Suprapubic skin (tissue), 4 donors: ENCODE data around the gene TSPEAR. TPM values are rescaled to one million over a fixed set of nuclear protein-coding genes. Genes with fewer than 3 reads are reported as not detected.
"Not testable (repeated sequence)": the region's sequence is repeated elsewhere in the genome, so short reads cannot be mapped to it uniquely, and the experiment has no call there.

Experiments used
- DNase-seq, 2 donors: peaks; one replicate each; pipeline ENCODE4 v3.0.0-alpha.2; 2019; ENCODE audit warnings: low spot score in 2 of 2
- H3K27ac ChIP-seq: fragments of 200-600 bp; sonication (generic); one replicate; pipeline ENCODE4 v1.5.1; 2019
- H3K27me3 ChIP-seq: fragments of 200-600 bp; sonication (generic); one replicate; pipeline ENCODE4 v1.5.1; 2019
- H3K36me3 ChIP-seq: fragments of 200-600 bp; sonication (generic); one replicate; pipeline ENCODE4 v1.5.1; 2019
- H3K4me1 ChIP-seq: fragments of 200-600 bp; sonication (generic); one replicate; pipeline ENCODE4 v1.5.1; 2019
- H3K4me3 ChIP-seq: fragments of 200-600 bp; sonication (generic); one replicate; pipeline ENCODE4 v1.5.1; 2019; ENCODE audit warnings: mild to moderate bottlenecking
- H3K9me3 ChIP-seq: fragments of 200-600 bp; sonication (generic); one replicate; pipeline ENCODE4 v1.5.1; 2019
- EP300 ChIP-seq: sonication (generic); formaldehyde crosslinking; IDR thresholded peaks from one replicate; pipeline ENCODE4 v1.6.1; 2017; ENCODE audit warnings: antibody characterized with exemption
- POLR2A ChIP-seq, 2 donors: fragments of 450-650 bp; IDR thresholded peaks; one replicate each; pipeline ENCODE4 v1.6.1; 2017; ENCODE audit warnings: antibody characterized with exemption in 2 of 2, mild to moderate bottlenecking in 2 of 2, moderate library complexity in 2 of 2
- POLR2AphosphoS5 ChIP-seq, 3 donors: sonication (generic); formaldehyde crosslinking; IDR thresholded peaks; one replicate each; pipeline ENCODE4 v1.6.1; 2017; ENCODE audit warnings: antibody characterized with exemption in 3 of 3
- WGBS: methylation state at CpG from one replicate; pipeline ENCODE4 v1.1.5; 2018; 5-methylcytosine and 5-hydroxymethylcytosine counted together
- total RNA-seq, 4 donors: library from RNA; depleted of rRNA; stranded (reverse); fragments of >200 nt; gene quantifications; one replicate each; pipeline ENCODE4 v1.1.0, GENCODE V29; 2016
- TF ChIP-seq, protein P1 (sequence below), 2 donors: fragments of 200-600 bp in 1 of 2; fragments of 450-650 bp in 1 of 2; sonication (generic) in 1 of 2; IDR thresholded peaks; one replicate each; pipeline ENCODE4 v1.5.1; 2016 to 2019; ENCODE audit warnings: antibody characterized with exemption in 2 of 2, mild to moderate bottlenecking in 1 of 2, moderate library complexity in 1 of 2

Gene TSPEAR
- total RNA-seq, 4 donors from 2014 or later = 0.21 to 0.59 (median 0.32) TPM; not detected in 1

DNA sequence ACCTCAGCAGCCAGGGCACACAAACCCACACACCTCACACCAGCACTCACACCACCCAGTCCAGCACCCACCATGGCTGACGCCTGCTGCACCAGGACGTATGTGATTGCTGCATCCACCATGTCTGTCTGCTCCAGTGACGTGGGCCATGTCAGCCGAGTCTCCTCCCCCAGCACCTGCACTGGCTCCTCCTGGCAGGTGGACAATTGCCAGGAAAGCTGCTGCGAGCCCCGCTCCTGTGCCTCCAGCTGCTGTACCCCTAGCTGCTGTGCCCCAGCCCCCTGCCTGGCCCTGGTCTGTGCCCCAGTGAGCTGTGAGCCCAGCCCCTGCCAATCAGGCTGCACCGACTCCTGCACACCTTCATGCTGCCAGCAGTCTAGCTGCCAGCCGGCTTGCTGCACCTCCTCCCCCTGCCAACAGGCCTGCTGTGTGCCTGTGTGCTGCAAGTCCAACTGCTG, 99.3 kb downstream of the TSPEAR start, which contains the start of gene KRTAP10-8:
Gene KRTAP10-8, plus strand, starts transcription at position 51 of the 458 bp plus-strand sequence. Its CDS starts 22 bp downstream, at position 73.
- Histone ChIP-seq H3K4me3 (no peak within 1 kb of the TSS), H3K4me1 (no peaks in the 10 kb centered on the region), H3K27ac (no peak within 1 kb of the TSS), H3K36me3 (no peaks in the 10 kb centered on the region), H3K27me3 (peaks cover 35% of the 10 kb centered on the region), H3K9me3 (peaks cover 11% of the 10 kb centered on the region)
- TF ChIP-seq POLR2AphosphoS5 (IDR thresholded peaks at IDR 0.05) (no peak), EP300 (no peak), POLR2A (IDR thresholded peaks at IDR 0.05) (no peak)
- TF ChIP-seq, protein P1, sequence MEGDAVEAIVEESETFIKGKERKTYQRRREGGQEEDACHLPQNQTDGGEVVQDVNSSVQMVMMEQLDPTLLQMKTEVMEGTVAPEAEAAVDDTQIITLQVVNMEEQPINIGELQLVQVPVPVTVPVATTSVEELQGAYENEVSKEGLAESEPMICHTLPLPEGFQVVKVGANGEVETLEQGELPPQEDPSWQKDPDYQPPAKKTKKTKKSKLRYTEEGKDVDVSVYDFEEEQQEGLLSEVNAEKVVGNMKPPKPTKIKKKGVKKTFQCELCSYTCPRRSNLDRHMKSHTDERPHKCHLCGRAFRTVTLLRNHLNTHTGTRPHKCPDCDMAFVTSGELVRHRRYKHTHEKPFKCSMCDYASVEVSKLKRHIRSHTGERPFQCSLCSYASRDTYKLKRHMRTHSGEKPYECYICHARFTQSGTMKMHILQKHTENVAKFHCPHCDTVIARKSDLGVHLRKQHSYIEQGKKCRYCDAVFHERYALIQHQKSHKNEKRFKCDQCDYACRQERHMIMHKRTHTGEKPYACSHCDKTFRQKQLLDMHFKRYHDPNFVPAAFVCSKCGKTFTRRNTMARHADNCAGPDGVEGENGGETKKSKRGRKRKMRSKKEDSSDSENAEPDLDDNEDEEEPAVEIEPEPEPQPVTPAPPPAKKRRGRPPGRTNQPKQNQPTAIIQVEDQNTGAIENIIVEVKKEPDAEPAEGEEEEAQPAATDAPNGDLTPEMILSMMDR (IDR thresholded peaks at IDR 0.05) = no peak
- no peak for DNase-seq
- 98% methylated on average over 7 of the region's 8 CpGs for WGBS

DNA sequence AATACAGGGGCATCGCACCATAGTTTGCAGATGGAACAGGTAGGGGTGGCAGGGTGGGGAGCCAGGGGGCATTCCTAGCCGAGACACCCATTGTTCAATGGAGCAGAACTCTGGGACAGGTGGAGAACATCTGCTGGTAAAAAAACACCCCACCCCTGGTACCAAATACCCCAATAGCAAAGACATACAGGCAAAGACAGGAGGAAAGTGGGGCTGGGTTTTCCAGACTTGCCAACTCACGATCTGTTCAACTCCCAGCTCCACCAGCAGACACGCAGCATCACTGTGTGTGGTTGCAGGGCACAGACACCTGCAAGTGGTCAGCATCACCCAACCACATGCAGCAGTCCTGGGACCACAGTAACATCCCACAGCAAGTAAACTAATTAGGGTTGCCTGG, 99.8 kb downstream of the TSPEAR start:
- no peak for DNase-seq
- no peak overlapping the region for H3K27ac ChIP-seq
- H3K4me1 ChIP-seq = no peaks in the 10 kb centered on the region
- TF ChIP-seq, protein P1 (IDR thresholded peaks at IDR 0.05) = no peak
- no peak for TF ChIP-seq POLR2AphosphoS5 (IDR thresholded peaks at IDR 0.05)
- no peak for TF ChIP-seq POLR2A (IDR thresholded peaks at IDR 0.05)
- TF ChIP-seq EP300 = no peak
- peaks cover 11% of the 10 kb centered on the region for H3K9me3 ChIP-seq
- WGBS = 88% methylated on average over 4 of the region's 4 CpGs
- H3K27me3 ChIP-seq = peaks cover 34% of the 10 kb centered on the region
- H3K36me3 ChIP-seq = no peaks in the 10 kb centered on the region
- no peak overlapping the region for H3K4me3 ChIP-seq

DNA sequence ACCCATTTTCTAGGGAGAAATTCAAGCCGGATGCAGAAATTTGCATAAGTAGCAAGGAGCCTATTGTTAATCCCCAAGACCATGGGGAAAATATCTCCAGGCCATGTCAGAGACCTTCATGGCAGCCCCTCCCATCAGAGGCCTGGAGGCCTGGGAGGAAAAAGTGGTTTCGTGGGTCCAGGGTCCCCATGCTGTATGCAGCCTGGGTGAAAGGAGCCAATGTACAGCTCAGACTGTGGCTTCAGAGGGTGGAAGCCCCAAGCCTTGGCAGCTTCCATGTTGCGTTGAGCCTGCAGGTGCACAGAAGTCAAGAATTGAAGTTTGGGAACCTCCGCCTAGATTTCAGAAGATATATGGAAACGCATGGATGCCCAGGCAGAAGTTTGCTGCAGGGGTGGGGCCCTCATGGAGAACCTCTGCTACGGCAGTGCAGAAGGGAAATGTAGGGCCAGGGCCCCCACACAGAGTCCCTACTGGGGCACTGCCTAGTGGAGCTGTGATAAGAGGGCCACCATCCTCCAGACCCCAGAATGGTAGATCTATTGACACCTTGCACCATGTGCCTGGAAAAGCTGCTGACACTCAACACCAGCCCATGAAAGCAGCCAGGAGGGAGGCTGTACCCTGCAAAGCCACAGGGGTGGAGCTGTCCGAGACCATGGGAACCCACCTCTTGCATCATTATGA, 101.1 kb downstream of the TSPEAR start:
- H3K27ac ChIP-seq, H3K4me3 ChIP-seq, H3K36me3 ChIP-seq, H3K4me1 ChIP-seq: not testable (repeated sequence)
- peak in 1 of 2 donors; percentile 24 for DNase-seq
- WGBS = 91% methylated on average over 7 of the region's 7 CpGs
- Histone ChIP-seq H3K9me3 (peaks cover 11% of the 10 kb centered on the region), H3K27me3 (peaks cover 30% of the 10 kb centered on the region)

DNA sequence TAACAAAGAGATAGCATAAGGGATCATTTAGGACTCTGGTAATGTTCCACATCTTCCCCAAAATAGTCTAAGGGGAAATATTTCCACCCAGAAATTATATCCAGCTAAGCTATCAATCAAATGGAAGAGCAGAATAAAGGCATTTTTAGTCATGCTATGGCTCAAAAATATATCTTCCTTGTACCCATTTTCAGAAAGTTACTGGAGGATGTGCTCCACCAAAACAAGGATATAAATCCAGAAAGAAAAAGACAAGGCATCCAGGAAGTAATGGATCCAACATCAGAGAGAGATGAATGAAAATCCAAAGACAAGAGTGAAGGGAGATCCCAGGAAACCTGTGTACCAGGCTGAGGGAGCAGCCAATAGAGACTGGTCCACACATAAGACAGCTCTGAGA, 102.2 kb downstream of the TSPEAR start:
- no peak for DNase-seq
- H3K4me1 ChIP-seq = no peaks in the 10 kb centered on the region
- H3K27me3 ChIP-seq = peaks cover 29% of the 10 kb centered on the region
- TF ChIP-seq POLR2AphosphoS5 (IDR thresholded peaks at IDR 0.05) (no peak), EP300 (no peak), POLR2A (IDR thresholded peaks at IDR 0.05) (no peak)
- TF ChIP-seq, protein P1 (IDR thresholded peaks at IDR 0.05) = no peak
- H3K27ac ChIP-seq = no peak overlapping the region
- peaks cover 11% of the 10 kb centered on the region for H3K9me3 ChIP-seq
- H3K36me3 ChIP-seq = no peaks in the 10 kb centered on the region
- no peak overlapping the region for H3K4me3 ChIP-seq

DNA sequence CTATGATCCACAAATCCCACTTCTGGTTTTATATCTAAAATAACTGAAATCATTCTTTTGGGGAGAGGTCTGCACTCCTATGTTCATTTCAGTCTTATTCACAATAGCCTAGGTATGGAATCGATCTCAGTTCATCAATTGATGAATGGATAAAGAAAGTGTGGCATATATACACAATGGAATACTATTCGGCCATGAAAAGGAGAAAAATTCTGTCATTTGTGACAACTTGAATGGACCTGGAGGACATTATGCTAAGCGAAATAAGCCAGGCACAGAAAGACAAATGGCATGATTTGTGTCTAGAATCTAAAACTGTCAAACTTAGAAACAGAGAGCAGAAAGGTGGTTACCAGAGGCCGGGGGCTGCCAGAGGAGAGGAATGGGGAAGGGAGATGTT, 104.9 kb downstream of the TSPEAR start:
- WGBS = 87% methylated on average over 4 of the region's 4 CpGs
- Histone ChIP-seq H3K4me3 (no peak overlapping the region), H3K27me3 (peaks cover 32% of the 10 kb centered on the region), H3K27ac (no peak overlapping the region), H3K9me3 (peaks cover 11% of the 10 kb centered on the region), H3K36me3 (no peaks in the 10 kb centered on the region), H3K4me1 (no peaks in the 10 kb centered on the region)
- no peak for TF ChIP-seq EP300
- peak in 1 of 2 donors; percentile 18 for DNase-seq

DNA sequence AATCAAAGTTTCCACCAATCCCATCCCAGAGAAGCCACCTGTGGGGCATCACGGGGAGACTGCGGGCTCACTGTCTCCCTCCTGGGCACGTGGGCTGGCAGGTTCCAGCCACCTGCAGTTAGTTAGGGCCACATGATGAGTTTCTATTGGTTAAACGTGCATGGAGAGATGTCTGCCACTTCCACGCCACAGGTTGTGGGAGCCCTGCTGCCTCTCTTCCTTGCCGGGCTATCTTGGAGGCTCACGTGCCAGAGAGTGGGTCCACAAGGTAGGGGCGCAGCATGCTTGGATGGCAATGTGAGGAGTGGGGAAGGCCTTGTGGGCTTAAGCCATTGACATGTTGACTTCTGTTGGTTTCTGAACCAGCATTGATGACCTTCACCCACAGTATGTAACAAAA, 107.5 kb downstream of the TSPEAR start:
- H3K9me3 ChIP-seq = peaks cover under 1% of the 10 kb centered on the region
- peaks cover 48% of the 10 kb centered on the region for H3K27me3 ChIP-seq
- 92% methylated on average over 8 of the region's 8 CpGs for WGBS
- no peak overlapping the region for H3K27ac ChIP-seq
- TF ChIP-seq POLR2A (IDR thresholded peaks at IDR 0.05) (no peak), POLR2AphosphoS5 (IDR thresholded peaks at IDR 0.05) (no peak), EP300 (no peak)
- TF ChIP-seq, protein P1 (IDR thresholded peaks at IDR 0.05) = no peak
- peak in 1 of 2 donors; percentile 40 for DNase-seq
- H3K4me1 ChIP-seq = no peaks in the 10 kb centered on the region
- H3K4me3 ChIP-seq = no peak overlapping the region
- H3K36me3 ChIP-seq = no peaks in the 10 kb centered on the region
